ENCODE measurements around the gene PRR22. TPM values are rescaled to one million over a fixed set of nuclear protein-coding genes. Genes with fewer than 3 reads are reported as not detected.
A peak's percentile ranks its signal among the peaks of the same experiment; 100 is the strongest.

PRR22 gene
- total and polyA plus RNA-seq, 9 of the 15 experiments (the other 6 are each of a cell fraction or from before 2014, with no cell fraction given) = 0.03 to 12.0 (median 2.0) TPM; not detected in 1

- TF ChIP-seq MYNN (IDR thresholded peaks at IDR 0.05) (peak; percentile 53; the same call in 1 of the 2 replicates), MYNN (CRISPR knock-in tag; IDR thresholded peaks at IDR 0.05) (no peak), ZNF830 (CRISPR knock-in tag; IDR thresholded peaks at IDR 0.05) (0 out of 2 replicates have a peak, but pooled peaks have one; percentile 62), ETV5 (CRISPR knock-in tag; IDR thresholded peaks at IDR 0.05; ENCODE audit: low read depth) (peak; percentile 23; the same call in 1 of the 2 replicates), CBX1 (IDR thresholded peaks at IDR 0.05; ENCODE audit: low read depth) (peak; percentile 91), FOXM1 (IDR thresholded peaks at IDR 0.05; ENCODE audit: low read depth) (0 out of 2 replicates have a peak, but pooled peaks have one; percentile 15), FOXM1 (CRISPR knock-in tag; IDR thresholded peaks at IDR 0.05; ENCODE audit: low read depth) (no peak), JUNB (CRISPR knock-in tag; conservative IDR thresholded peaks at IDR 0.05) (peak; percentile 86), PTBP1 (IDR thresholded peaks at IDR 0.05; ENCODE audit: low read depth, low read length) (0 out of 2 replicates have a peak, but pooled peaks have one; percentile 56), ELF4 (CRISPR knock-in tag; IDR thresholded peaks at IDR 0.05) (peak; percentile 96), KDM5B (IDR thresholded peaks at IDR 0.05; ENCODE audit: insufficient replicate concordance, low read depth, low read length) (peak; percentile 98), FOXO4 (CRISPR knock-in tag; IDR thresholded peaks at IDR 0.05) (peak; percentile 64; the same call in 1 of the 2 replicates), NR0B1 (IDR thresholded peaks at IDR 0.05; ENCODE audit: partially characterized antibody) (no peak), DACH1 (IDR thresholded peaks at IDR 0.05; ENCODE audit: partially characterized antibody) (peak; percentile 61), HCFC1 (IDR thresholded peaks at IDR 0.05; ENCODE audit: low read depth, low read length) (peak; percentile 60), GATAD2A (IDR thresholded peaks at IDR 0.05) (peak; percentile 82; the same call in 1 of the 2 replicates), DMBX1 (CRISPR knock-in tag; IDR thresholded peaks at IDR 0.05; ENCODE audit: borderline replicate concordance) (peak; percentile 14; the same call in 1 of the 2 replicates), JUN (IDR thresholded peaks at IDR 0.05; ENCODE audit: borderline replicate concordance, low read depth, low read length) (peak; percentile 91), JUN (CRISPR knock-in tag; IDR thresholded peaks at IDR 0.05; ENCODE audit: borderline replicate concordance) (peak; percentile 93; the same call in 1 of the 2 replicates), EP300 (IDR thresholded peaks at IDR 0.05; ENCODE audit: low read length) (peak; percentile 30; the same call in 1 of the 2 replicates), PHF8 (IDR thresholded peaks at IDR 0.05; ENCODE audit: borderline replicate concordance, low read length) (peak; percentile 99), THRAP3 (IDR thresholded peaks at IDR 0.05; ENCODE audit: borderline replicate concordance) (no peak), AFF4 (CRISPR knock-in tag; IDR thresholded peaks at IDR 0.05) (peak; percentile 79; the same call in 1 of the 2 replicates)
Measured at GRCh38 chr19:5827891-5828660, 43.5 kb upstream of the PRR22 start (continued).

All from K562 (cell line).